ENCODE measurements around the gene IGF1.

Gene IGF1

GRCh38 chr12:102522768-102523167 is 42.4 kb upstream of the IGF1 start:
- Histone ChIP-seq H3K27ac (ENCODE audit: low read length) (no peak overlapping the region), H3K4me1 (ENCODE audit: low read length) (peaks cover 14% of the 10 kb centered on the region), H4K20me1 (ENCODE audit: insufficient read depth, low read length) (no peaks in the 10 kb centered on the region), H3K9ac (ENCODE audit: low read length) (no peak overlapping the region), H3K27me3 (ENCODE audit: low read depth, low read length) (no peaks in the 10 kb centered on the region), H2AFZ (ENCODE audit: low read depth, low read length) (no peak overlapping the region), H3K79me2 (ENCODE audit: low read length) (no peaks in the 10 kb centered on the region), H3K9me3 (ENCODE audit: insufficient read depth, low read length) (no peaks in the 10 kb centered on the region), H3K36me3 (replicated peaks; ENCODE audit: low read depth, low read length) (no peaks in the 10 kb centered on the region), H3K4me3 (ENCODE audit: low read length) (no peak overlapping the region), H3K4me2 (ENCODE audit: low read length) (no peak overlapping the region)
- TF ChIP-seq EZH2phosphoT487 (IDR thresholded peaks at IDR 0.05; ENCODE audit: low read depth) (no peak), CTCF (IDR thresholded peaks at IDR 0.05; ENCODE audit: low read depth, low read length) (no peak)

- Histone ChIP-seq H3K36me3 (replicated peaks; ENCODE audit: low read depth, low read length) (no peaks in the 10 kb centered on the region), H3K4me1 (ENCODE audit: low read length) (peaks cover 5% of the 10 kb centered on the region; the same call in 1 of the 2 replicates), H3K27ac (ENCODE audit: low read length) (no peak overlapping the region), H3K9me3 (ENCODE audit: insufficient read depth, low read length) (no peaks in the 10 kb centered on the region), H3K4me2 (ENCODE audit: low read length) (no peak overlapping the region), H3K27me3 (ENCODE audit: low read depth, low read length) (no peaks in the 10 kb centered on the region), H2AFZ (ENCODE audit: low read depth, low read length) (no peak overlapping the region), H3K4me3 (ENCODE audit: low read length) (no peak overlapping the region), H3K79me2 (ENCODE audit: low read length) (no peaks in the 10 kb centered on the region), H3K9ac (ENCODE audit: low read length) (no peak overlapping the region), H4K20me1 (ENCODE audit: insufficient read depth, low read length) (no peaks in the 10 kb centered on the region)
- TF ChIP-seq CTCF (IDR thresholded peaks at IDR 0.05; ENCODE audit: low read depth, low read length) (no peak), EZH2phosphoT487 (IDR thresholded peaks at IDR 0.05; ENCODE audit: low read depth) (no peak)
Measured at GRCh38 chr12:102521662-102522277, 41.4 kb upstream of the IGF1 start.

- no peaks in the 10 kb centered on the region for H3K27me3 ChIP-seq (ENCODE audit: low read depth, low read length)
- H3K27ac ChIP-seq (ENCODE audit: low read length), result no peak overlapping the region
- H3K9ac ChIP-seq (ENCODE audit: low read length), result no peak overlapping the region
- no peaks in the 10 kb centered on the region for H4K20me1 ChIP-seq (ENCODE audit: insufficient read depth, low read length)
- no peaks in the 10 kb centered on the region for H3K36me3 ChIP-seq (replicated peaks; ENCODE audit: low read depth, low read length)
- H3K4me1 ChIP-seq (ENCODE audit: low read length), result peaks cover 6% of the 10 kb centered on the region
- no peak overlapping the region for H2AFZ ChIP-seq (ENCODE audit: low read depth, low read length)
- no peak for TF ChIP-seq EZH2phosphoT487 (IDR thresholded peaks at IDR 0.05; ENCODE audit: low read depth)
- TF ChIP-seq CTCF (IDR thresholded peaks at IDR 0.05; ENCODE audit: low read depth, low read length), result no peak
- no peak overlapping the region for H3K4me2 ChIP-seq (ENCODE audit: low read length)
- no peaks in the 10 kb centered on the region for H3K79me2 ChIP-seq (ENCODE audit: low read length)
- no peaks in the 10 kb centered on the region for H3K9me3 ChIP-seq (ENCODE audit: insufficient read depth, low read length)
- no peak overlapping the region for H3K4me3 ChIP-seq (ENCODE audit: low read length)
Measured at GRCh38 chr12:102518871-102519270, 38.5 kb upstream of the IGF1 start.

- H3K4me1 ChIP-seq (ENCODE audit: low read length), result peaks cover 19% of the 10 kb centered on the region
- no peaks in the 10 kb centered on the region for H3K27me3 ChIP-seq (ENCODE audit: low read depth, low read length)
- no peaks in the 10 kb centered on the region for H4K20me1 ChIP-seq (ENCODE audit: insufficient read depth, low read length)
- H2AFZ ChIP-seq (ENCODE audit: low read depth, low read length), result no peak overlapping the region
- H3K9me3 ChIP-seq (ENCODE audit: insufficient read depth, low read length), result no peaks in the 10 kb centered on the region
- no peak overlapping the region for H3K9ac ChIP-seq (ENCODE audit: low read length)
- H3K36me3 ChIP-seq (replicated peaks; ENCODE audit: low read depth, low read length), result no peaks in the 10 kb centered on the region
- TF ChIP-seq EZH2phosphoT487 (IDR thresholded peaks at IDR 0.05; ENCODE audit: low read depth), result no peak
- no peak for TF ChIP-seq CTCF (IDR thresholded peaks at IDR 0.05; ENCODE audit: low read depth, low read length)
- no peak overlapping the region for H3K4me3 ChIP-seq (ENCODE audit: low read length)
- no peaks in the 10 kb centered on the region for H3K79me2 ChIP-seq (ENCODE audit: low read length)
- no peak overlapping the region for H3K27ac ChIP-seq (ENCODE audit: low read length)
- H3K4me2 ChIP-seq (ENCODE audit: low read length), result no peak overlapping the region
Measured at GRCh38 chr12:102514696-102515095, 34.3 kb upstream of the IGF1 start.

Data from OCI-LY3 (cell line).